Right lobe of liver (tissue), 6 donors: Measurements from ENCODE around the gene ALDH1L2. TPM values are rescaled to one million over a fixed set of nuclear protein-coding genes. Genes with fewer than 3 reads are reported as not detected.
A peak's percentile ranks its signal among the peaks of the same experiment; 100 is the strongest.

ENCODE experiments used
- ATAC-seq, 4 donors: fragments of 200-7000 bp; cut with Tn5 transposase; one replicate each; pipeline ENCODE4 v1.9.1; 2020; ENCODE audit warnings: mild to moderate bottlenecking in 4 of 4, moderate library complexity in 4 of 4
- DNase-seq, 3 donors: peaks; one replicate each; pipeline ENCODE4 v3.0.0-alpha.2; 2020
- H3K27ac ChIP-seq, 3 donors: fragments of 200-600 bp; one replicate each; pipeline ENCODE4 v1.8.0; 2022
- H3K27me3 ChIP-seq, 2 donors: fragments of 200-600 bp; one replicate each; pipeline ENCODE4 v1.8.0; 2022
- H3K36me3 ChIP-seq, 4 donors: fragments of 200-600 bp; sonication (generic) in 1 of 4; one replicate each; pipeline versions ENCODE4 v1.5.1 to v1.8.0; 2017 to 2022; ENCODE audit warnings: control low read depth in 1 of 4
- H3K4me1 ChIP-seq, 4 donors: fragments of 200-600 bp; sonication (generic) in 1 of 4; one replicate each; pipeline versions ENCODE4 v1.5.1 to v1.8.0; 2017 to 2022; ENCODE audit warnings: control low read depth in 1 of 4
- H3K4me3 ChIP-seq, 3 donors: fragments of 200-600 bp; one replicate each; pipeline ENCODE4 v1.8.0; 2022
- H3K9me3 ChIP-seq, 4 donors: fragments of 200-600 bp; sonication (generic) in 1 of 4; one replicate each; pipeline versions ENCODE4 v1.5.1 to v1.8.0; 2017 to 2022; ENCODE audit warnings: control low read depth in 1 of 4
- POLR2A ChIP-seq: fragments of 450-650 bp; IDR thresholded peaks from one replicate; pipeline ENCODE4 v1.6.1; 2017; ENCODE audit warnings: antibody characterized with exemption, mild to moderate bottlenecking
- WGBS: methylation state at CpG from one replicate; pipeline ENCODE4 v1.1.6; 2018; ENCODE audit warnings: low coverage, low lambda C conversion rate; ENCODE audit not compliant: insufficient coverage; ENCODE audit errors: missing lambda C conversion rate; 5-methylcytosine and 5-hydroxymethylcytosine counted together
- intact Hi-C, 2 donors: fragments of 100-400 bp; cut with DNase I; formaldehyde crosslinking; loops; one replicate each; pipeline versions ENCODE4 v1.11.2 to v1.14.1; 2022
- total RNA-seq, 6 experiments: library from RNA; depleted of rRNA in 2 of 6; stranded (reverse); fragments of >200 nt in 2 of 6; fragmentation: NEBNext Ultra II Directional in 3 of 6; extraction: Animal tissue kit (Norgen Biotek cat#: 25700) in 3 of 6; gene quantifications; one replicate each; pipeline versions ENCODE4 v1.1.0 to v1.2.4, GENCODE V29; 2016 to 2023
- TF ChIP-seq, protein P1 (sequence below), 4 donors: fragments of 200-600 bp in 3 of 4; fragments of 450-650 bp in 1 of 4; IDR thresholded peaks; one replicate each; pipeline versions ENCODE4 v1.5.1 to v1.8.0; 2016 to 2022; ENCODE audit warnings: antibody characterized with exemption in 4 of 4, mild to moderate bottlenecking in 2 of 4
- donor health status: DM: no; HTN: yes; CAD: no.
- donor health status: DM: no; HTN: no; CAD: no.
- donor health status: DM: no; HTN: no; CAD: no.
- donor health status: DM: no; HTN: yes; CAD: no.
- donor health status: DM: no; HTN: yes; CAD: no.

The ALDH1L2 gene
- total RNA-seq, 6 experiments from 2014 or later: 0.15 to 0.90 (median 0.28) TPM

DNA sequence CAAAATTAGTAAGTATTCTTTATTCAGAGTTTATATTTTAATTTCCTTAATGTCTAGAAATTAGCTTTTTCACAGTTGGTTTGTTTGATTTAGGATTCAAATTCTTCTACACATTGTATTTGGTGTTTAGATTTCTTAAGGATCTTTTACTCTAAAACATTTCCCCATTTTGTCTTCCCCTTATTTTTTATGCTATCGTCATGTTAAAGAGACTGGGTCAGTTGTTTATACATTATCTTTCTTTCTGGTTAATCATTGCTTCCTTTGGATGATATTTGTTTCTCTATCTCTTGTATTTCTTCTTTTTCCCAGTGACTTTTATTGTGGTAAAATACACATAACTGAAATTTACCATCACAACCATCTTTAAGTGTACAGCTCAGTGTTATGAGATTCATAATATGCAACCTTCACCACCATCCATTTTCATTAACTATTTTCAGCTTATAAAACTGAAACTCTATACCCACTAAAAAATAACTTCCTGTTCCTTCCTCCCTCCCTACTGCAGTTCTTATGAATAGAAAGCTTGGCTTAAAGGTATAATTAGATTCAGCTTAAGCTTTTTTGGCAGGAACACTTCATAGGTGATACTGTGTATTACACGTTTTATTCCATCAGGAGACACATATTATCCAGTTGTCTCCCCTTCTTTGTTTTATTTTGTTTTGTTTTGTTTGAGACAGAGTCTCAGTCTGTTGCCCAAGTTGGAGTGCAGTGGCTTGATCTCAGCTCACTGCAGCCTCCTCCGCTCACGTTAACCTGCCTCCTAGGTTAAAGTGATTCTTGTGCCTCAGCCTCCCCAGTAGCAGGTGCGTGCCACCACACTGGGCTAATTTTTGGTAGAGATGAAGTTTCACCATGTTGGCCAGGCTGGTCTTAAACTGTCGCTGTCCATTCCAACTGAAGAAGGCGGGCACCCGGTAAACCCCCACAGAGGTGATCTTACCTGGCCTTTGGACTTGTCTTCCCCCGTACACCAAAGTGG lies 53.1 kb downstream of the ALDH1L2 start:
- peaks cover 0 to 4% (median 2%) of the 10 kb centered on the region in 4 donors for H3K4me1 ChIP-seq
- H3K27me3 ChIP-seq: no peaks in the 10 kb centered on the region
- intact Hi-C loops: no loop called here
- TF ChIP-seq POLR2A: no peak
- TF ChIP-seq, protein P1, sequence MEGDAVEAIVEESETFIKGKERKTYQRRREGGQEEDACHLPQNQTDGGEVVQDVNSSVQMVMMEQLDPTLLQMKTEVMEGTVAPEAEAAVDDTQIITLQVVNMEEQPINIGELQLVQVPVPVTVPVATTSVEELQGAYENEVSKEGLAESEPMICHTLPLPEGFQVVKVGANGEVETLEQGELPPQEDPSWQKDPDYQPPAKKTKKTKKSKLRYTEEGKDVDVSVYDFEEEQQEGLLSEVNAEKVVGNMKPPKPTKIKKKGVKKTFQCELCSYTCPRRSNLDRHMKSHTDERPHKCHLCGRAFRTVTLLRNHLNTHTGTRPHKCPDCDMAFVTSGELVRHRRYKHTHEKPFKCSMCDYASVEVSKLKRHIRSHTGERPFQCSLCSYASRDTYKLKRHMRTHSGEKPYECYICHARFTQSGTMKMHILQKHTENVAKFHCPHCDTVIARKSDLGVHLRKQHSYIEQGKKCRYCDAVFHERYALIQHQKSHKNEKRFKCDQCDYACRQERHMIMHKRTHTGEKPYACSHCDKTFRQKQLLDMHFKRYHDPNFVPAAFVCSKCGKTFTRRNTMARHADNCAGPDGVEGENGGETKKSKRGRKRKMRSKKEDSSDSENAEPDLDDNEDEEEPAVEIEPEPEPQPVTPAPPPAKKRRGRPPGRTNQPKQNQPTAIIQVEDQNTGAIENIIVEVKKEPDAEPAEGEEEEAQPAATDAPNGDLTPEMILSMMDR (IDR thresholded peaks at IDR 0.05): no peak
- no peak overlapping the region for H3K4me3 ChIP-seq
- peaks cover 0 to 2% (median 0%) of the 10 kb centered on the region in 4 donors for H3K36me3 ChIP-seq
- no peak overlapping the region for H3K27ac ChIP-seq
- peak in 2 of 4 donors; percentile 22 to 53 for ATAC-seq
- no peaks in the 10 kb centered on the region for H3K9me3 ChIP-seq
- no peak for DNase-seq
- WGBS: 65% methylated on average over 7 of the region's 9 CpGs

DNA sequence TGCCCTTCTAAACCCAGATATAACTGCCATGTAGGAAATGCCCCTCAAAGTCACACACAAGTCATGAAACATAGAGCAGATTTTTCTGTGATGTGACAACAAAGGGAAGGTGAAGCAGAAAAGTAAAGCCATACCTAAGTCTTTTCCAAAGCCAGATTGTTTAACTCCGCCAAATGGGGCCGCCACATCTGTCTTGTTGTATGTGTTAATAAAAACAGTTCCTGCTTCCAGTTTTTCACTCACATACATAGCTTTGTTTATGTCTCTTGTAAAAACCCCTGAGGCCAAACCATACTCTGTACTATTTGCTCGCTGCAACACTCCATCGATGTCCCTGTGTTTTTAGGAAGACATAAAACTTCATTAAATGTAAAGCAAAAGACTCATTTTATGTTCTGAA lies 57.8 kb downstream of the ALDH1L2 start:
- DNase-seq: no peak
- H3K4me3 ChIP-seq: no peak overlapping the region
- no peak for ATAC-seq

DNA sequence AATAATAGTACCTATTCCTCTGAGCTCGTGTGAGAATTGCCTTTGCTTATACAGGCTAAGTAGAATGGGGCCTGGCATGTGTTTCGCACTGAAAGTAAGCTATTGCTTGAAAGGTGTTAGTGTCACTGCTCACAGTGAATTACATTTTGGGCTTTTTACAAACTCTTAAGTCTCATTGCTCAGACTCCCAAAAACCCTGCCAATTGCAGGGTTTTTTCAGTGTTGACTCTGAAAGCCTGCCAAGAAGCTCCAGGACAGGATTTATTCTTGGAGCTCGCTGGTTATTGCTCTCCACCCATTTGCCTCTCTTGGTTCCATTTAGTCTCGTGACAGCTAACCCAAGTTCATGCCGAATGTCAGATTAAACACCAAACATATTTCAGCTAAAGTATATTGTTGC lies 58.4 kb downstream of the ALDH1L2 start:
- no peak for TF ChIP-seq POLR2A
- TF ChIP-seq, protein P1 (IDR thresholded peaks at IDR 0.05): no peak
- no peaks in the 10 kb centered on the region for H3K27me3 ChIP-seq
- DNase-seq: peak in 1 of 3 donors; percentile 83
- peak overlapping the region in 2 of 3 donors; percentile 75 to 77 for H3K27ac ChIP-seq
- H3K9me3 ChIP-seq: no peaks in the 10 kb centered on the region
- intact Hi-C loops: no loop called here
- no peak overlapping the region for H3K4me3 ChIP-seq
- H3K36me3 ChIP-seq: peaks cover 0 to 2% (median 0%) of the 10 kb centered on the region in 4 donors
- peak; percentile 78 to 90 (median 85) for ATAC-seq
- 15% methylated on average over 4 of the region's 5 CpGs for WGBS
- H3K4me1 ChIP-seq: peaks cover 0 to 25% (median 11%) of the 10 kb centered on the region in 4 donors

More for the DNA sequence above, 57.8 kb downstream of the ALDH1L2 start:
- intact Hi-C loops: no loop called here
- 98% methylated on average over 4 of the region's 4 CpGs for WGBS
- H3K27ac ChIP-seq: peak overlapping the region in 2 of 3 donors; percentile 75 to 77
- TF ChIP-seq, protein P1 (IDR thresholded peaks at IDR 0.05): no peak
- TF ChIP-seq POLR2A: no peak
- peaks cover 0 to 2% (median 0%) of the 10 kb centered on the region in 4 donors for H3K36me3 ChIP-seq
- no peaks in the 10 kb centered on the region for H3K9me3 ChIP-seq
- H3K4me1 ChIP-seq: peaks cover 0 to 25% (median 11%) of the 10 kb centered on the region in 4 donors
- no peaks in the 10 kb centered on the region for H3K27me3 ChIP-seq

DNA sequence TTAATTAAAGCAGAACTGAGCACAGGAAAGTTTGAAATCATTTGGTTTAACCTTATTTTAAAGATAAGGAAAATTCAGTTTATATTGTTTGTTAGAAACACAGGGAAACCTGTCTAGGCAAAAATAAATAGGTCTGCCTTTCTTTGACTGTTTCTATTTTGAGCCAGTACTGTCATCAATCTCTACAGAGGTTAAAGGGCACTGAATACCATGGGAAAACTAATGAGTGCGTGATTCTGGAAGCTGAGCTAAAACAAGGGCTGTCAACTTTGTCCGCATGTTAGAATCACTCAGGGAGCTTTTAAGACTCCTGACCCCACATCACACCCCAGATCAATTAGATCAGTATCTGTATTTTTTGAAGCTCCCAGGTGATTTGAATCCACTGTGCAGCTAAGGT lies 59.3 kb downstream of the ALDH1L2 start:
- H3K36me3 ChIP-seq: peaks cover 0 to 2% (median 0%) of the 10 kb centered on the region in 4 donors
- peak; percentile 78 to 93 (median 88) for ATAC-seq
- no peak for DNase-seq
- TF ChIP-seq, protein P1 (IDR thresholded peaks at IDR 0.05): no peak
- TF ChIP-seq POLR2A: no peak
- peak overlapping the region; percentile 21 to 77 (median 75) for H3K27ac ChIP-seq
- no peaks in the 10 kb centered on the region for H3K27me3 ChIP-seq
- 18% methylated on average over 2 of the region's 2 CpGs for WGBS
- peaks cover 0 to 25% (median 11%) of the 10 kb centered on the region in 4 donors for H3K4me1 ChIP-seq
- H3K4me3 ChIP-seq: no peak overlapping the region
- no peaks in the 10 kb centered on the region for H3K9me3 ChIP-seq
- intact Hi-C loops: no loop called here
